Measurements from ENCODE around the gene OSCP1. TPM values are rescaled to one million over a fixed set of nuclear protein-coding genes. Genes with fewer than 3 reads are reported as not detected.

OSCP1 gene
- total RNA-seq, 1 donor from 2014 or later, result 21.0 TPM

DNA sequence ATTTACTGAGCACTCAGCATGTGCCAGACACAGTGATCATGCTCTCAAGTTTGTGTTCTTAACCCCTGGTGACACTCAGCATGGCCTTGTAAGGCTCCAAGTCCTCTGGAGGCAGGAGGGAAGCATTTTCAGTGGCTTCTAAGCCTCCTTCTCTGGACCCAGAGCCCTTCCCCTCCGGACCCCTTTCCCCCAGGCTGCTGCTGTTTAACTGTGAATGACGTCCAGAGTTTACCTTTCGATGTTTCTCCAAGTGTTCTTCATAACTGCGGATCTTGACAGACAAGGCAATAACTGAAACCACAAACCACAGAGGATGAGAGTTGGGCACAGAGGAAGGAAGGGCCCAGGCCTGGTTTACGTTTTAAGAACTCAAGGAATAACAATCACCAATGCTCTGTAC is 7.4 kb upstream of the OSCP1 start:
- Mint-ChIP-seq H3K4me3 (ENCODE audit: low read depth) (no peak overlapping the region), H3K27ac (no peak overlapping the region), H3K36me3 (ENCODE audit: insufficient read depth) (peaks cover 12% of the 10 kb centered on the region), H3K9me3 (ENCODE audit: low read depth) (no peaks in the 10 kb centered on the region), H3K4me1 (ENCODE audit: low read depth) (no peaks in the 10 kb centered on the region), H3K27me3 (no peaks in the 10 kb centered on the region)
- DNase-seq (ENCODE audit: low spot score, unreplicated experiment), result no peak
- TF ChIP-seq CTCF (IDR thresholded peaks at IDR 0.05; ENCODE audit: unreplicated experiment), result no peak

- no peak overlapping the region for H3K27ac Mint-ChIP-seq
- peaks cover 11% of the 10 kb centered on the region for H3K36me3 Mint-ChIP-seq (ENCODE audit: insufficient read depth)
- no peak for TF ChIP-seq CTCF (IDR thresholded peaks at IDR 0.05; ENCODE audit: unreplicated experiment)
- peaks cover 2% of the 10 kb centered on the region for H3K4me1 Mint-ChIP-seq (ENCODE audit: low read depth)
- DNase-seq (ENCODE audit: low spot score, unreplicated experiment), result no peak
- H3K27me3 Mint-ChIP-seq, result no peaks in the 10 kb centered on the region
- no peaks in the 10 kb centered on the region for H3K9me3 Mint-ChIP-seq (ENCODE audit: low read depth)
- no peak overlapping the region for H3K4me3 Mint-ChIP-seq (ENCODE audit: low read depth)
Measured at GRCh38 chr1:36456391-36456928, 6.2 kb upstream of the OSCP1 start.

GRCh38 chr1:36455386-36455785 is 5.1 kb upstream of the OSCP1 start:
- H3K36me3 Mint-ChIP-seq (ENCODE audit: insufficient read depth), result peaks cover 11% of the 10 kb centered on the region
- no peaks in the 10 kb centered on the region for H3K27me3 Mint-ChIP-seq
- no peak overlapping the region for H3K4me3 Mint-ChIP-seq (ENCODE audit: low read depth)
- peak overlapping the region; percentile 7 for H3K27ac Mint-ChIP-seq
- DNase-seq (ENCODE audit: low spot score, unreplicated experiment), result no peak
- H3K4me1 Mint-ChIP-seq (ENCODE audit: low read depth), result peaks cover 4% of the 10 kb centered on the region
- TF ChIP-seq CTCF (IDR thresholded peaks at IDR 0.05; ENCODE audit: unreplicated experiment), result no peak
- no peaks in the 10 kb centered on the region for H3K9me3 Mint-ChIP-seq (ENCODE audit: low read depth)

- Mint-ChIP-seq H3K4me1 (ENCODE audit: low read depth) (peaks cover 9% of the 10 kb centered on the region), H3K27me3 (no peaks in the 10 kb centered on the region), H3K4me3 (ENCODE audit: low read depth) (no peak overlapping the region), H3K36me3 (ENCODE audit: insufficient read depth) (peaks cover 7% of the 10 kb centered on the region), H3K9me3 (ENCODE audit: low read depth) (no peaks in the 10 kb centered on the region), H3K27ac (no peak overlapping the region)
- TF ChIP-seq CTCF (IDR thresholded peaks at IDR 0.05; ENCODE audit: unreplicated experiment), result no peak
- DNase-seq (ENCODE audit: low spot score, unreplicated experiment), result no peak
Measured at GRCh38 chr1:36453600-36454388, 3.5 kb upstream of the OSCP1 start.

GRCh38 chr1:36453051-36453450 is 2.8 kb upstream of the OSCP1 start:
- TF ChIP-seq CTCF (IDR thresholded peaks at IDR 0.05; ENCODE audit: unreplicated experiment), result no peak
- Mint-ChIP-seq H3K4me3 (ENCODE audit: low read depth) (no peak overlapping the region), H3K27me3 (no peaks in the 10 kb centered on the region), H3K36me3 (ENCODE audit: insufficient read depth) (peaks cover 9% of the 10 kb centered on the region), H3K9me3 (ENCODE audit: low read depth) (no peaks in the 10 kb centered on the region), H3K27ac (no peak overlapping the region), H3K4me1 (ENCODE audit: low read depth) (peaks cover 12% of the 10 kb centered on the region)
- no peak for DNase-seq (ENCODE audit: low spot score, unreplicated experiment)

All from progenitor cell of endocrine pancreas (in vitro differentiated cells).